ENCODE data around the gene CCSER1. TPM values are rescaled to one million over a fixed set of nuclear protein-coding genes. Genes with fewer than 3 reads are reported as not detected.

CCSER1 gene
- total and polyA plus RNA-seq, 2 donors (not counting 1 experiment from before 2014, with no cell fraction given): 10.7 to 39.5 TPM

DNA sequence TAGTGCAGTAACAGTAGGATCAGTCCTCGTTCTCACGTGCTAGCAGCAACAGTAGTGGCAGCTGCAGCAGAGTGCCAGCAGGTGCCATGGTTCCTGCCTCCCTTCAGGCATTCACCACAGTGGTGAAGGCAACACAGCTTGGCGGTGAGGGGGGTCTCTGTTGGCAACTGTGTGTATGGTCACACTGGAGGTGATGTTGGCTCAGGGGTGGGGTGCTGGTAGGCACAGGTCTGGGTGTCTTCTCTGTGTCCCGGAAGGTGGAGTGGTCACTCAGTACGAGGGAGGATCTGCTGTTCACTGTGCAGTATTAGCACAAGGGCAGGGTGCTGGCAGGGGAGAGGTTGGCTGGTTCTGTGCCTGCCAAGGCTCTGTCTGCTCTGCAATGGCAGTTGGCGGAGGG lies 671.8 kb downstream of the CCSER1 start:
- intact Hi-C loops (cut with micrococcal nuclease): no loop called here
- Mint-ChIP-seq H3K27ac (no peak overlapping the region), H3K4me1 (peaks cover 4% of the 10 kb centered on the region), H3K4me3 (no peak overlapping the region), H3K9me3 (ENCODE audit: insufficient read depth) (peaks cover 9% of the 10 kb centered on the region), H3K27me3 (no peaks in the 10 kb centered on the region)
- ChIA-PET POLR2A (no interaction called here), CTCF (no interaction called here)
- H3K4me3 ChIP-seq (ENCODE audit: control extremely low read depth in 1 of 5, extremely low read depth in 1 of 5, insufficient read depth in 1 of 5, low read depth in 2 of 5, low read length in 4 of 5): no peak overlapping the region
- H4K20me1 ChIP-seq (ENCODE audit: control insufficient read depth, insufficient read depth, low read length, poor library complexity, severe bottlenecking): no peaks in the 10 kb centered on the region
- peaks cover 3 to 17% (median 11%) of the 10 kb centered on the region in 3 donors for H3K9me3 ChIP-seq (ENCODE audit: control extremely low read depth in 1 of 3, control insufficient read depth in 2 of 3, insufficient read depth in 1 of 3, low read length in 2 of 3)
- H2AFZ ChIP-seq (ENCODE audit: insufficient read depth, low read depth, low read length, poor library complexity, severe bottlenecking): no peak overlapping the region
- no peak overlapping the region for H3K4me2 ChIP-seq (replicated peaks; ENCODE audit: low read depth, low read length, poor library complexity, severe bottlenecking)
- H3K27ac ChIP-seq (ENCODE audit: low read length in 2 of 2): no peak overlapping the region
- no peaks in the 10 kb centered on the region for H3K4me1 ChIP-seq (ENCODE audit: control insufficient read depth in 2 of 2, insufficient read depth in 2 of 2, low read length in 2 of 2)
- H3K27me3 ChIP-seq (replicated peaks in 1 of 4; ENCODE audit: control extremely low read depth in 1 of 4, control insufficient read depth in 3 of 4, insufficient read depth in 4 of 4, low read length in 3 of 4): no peaks in the 10 kb centered on the region
- TF ChIP-seq, protein P1, sequence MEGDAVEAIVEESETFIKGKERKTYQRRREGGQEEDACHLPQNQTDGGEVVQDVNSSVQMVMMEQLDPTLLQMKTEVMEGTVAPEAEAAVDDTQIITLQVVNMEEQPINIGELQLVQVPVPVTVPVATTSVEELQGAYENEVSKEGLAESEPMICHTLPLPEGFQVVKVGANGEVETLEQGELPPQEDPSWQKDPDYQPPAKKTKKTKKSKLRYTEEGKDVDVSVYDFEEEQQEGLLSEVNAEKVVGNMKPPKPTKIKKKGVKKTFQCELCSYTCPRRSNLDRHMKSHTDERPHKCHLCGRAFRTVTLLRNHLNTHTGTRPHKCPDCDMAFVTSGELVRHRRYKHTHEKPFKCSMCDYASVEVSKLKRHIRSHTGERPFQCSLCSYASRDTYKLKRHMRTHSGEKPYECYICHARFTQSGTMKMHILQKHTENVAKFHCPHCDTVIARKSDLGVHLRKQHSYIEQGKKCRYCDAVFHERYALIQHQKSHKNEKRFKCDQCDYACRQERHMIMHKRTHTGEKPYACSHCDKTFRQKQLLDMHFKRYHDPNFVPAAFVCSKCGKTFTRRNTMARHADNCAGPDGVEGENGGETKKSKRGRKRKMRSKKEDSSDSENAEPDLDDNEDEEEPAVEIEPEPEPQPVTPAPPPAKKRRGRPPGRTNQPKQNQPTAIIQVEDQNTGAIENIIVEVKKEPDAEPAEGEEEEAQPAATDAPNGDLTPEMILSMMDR (IDR thresholded peaks at IDR 0.05): no peak
- TF ChIP-seq EZH2 (IDR thresholded peaks at IDR 0.05; ENCODE audit: borderline replicate concordance, insufficient read depth, low read depth, low read length, poor library complexity, severe bottlenecking): no peak
- ATAC-seq (ENCODE audit: low read depth) (no peak), DNase-seq (no peak)
- no peaks in the 10 kb centered on the region for H3K36me3 ChIP-seq (replicated peaks in 1 of 2; ENCODE audit: control extremely low read depth in 1 of 2, control insufficient read depth in 1 of 2, extremely low read depth in 1 of 2, insufficient read depth in 2 of 2, low read length in 1 of 2)
- H3K79me2 ChIP-seq (ENCODE audit: control insufficient read depth, insufficient read depth, low read length): no peaks in the 10 kb centered on the region
- no peak overlapping the region for H3K9ac ChIP-seq (ENCODE audit: low read length)
- WGBS (ENCODE audit: insufficient coverage): 93% methylated on average over 6 of the region's 6 CpGs

DNA sequence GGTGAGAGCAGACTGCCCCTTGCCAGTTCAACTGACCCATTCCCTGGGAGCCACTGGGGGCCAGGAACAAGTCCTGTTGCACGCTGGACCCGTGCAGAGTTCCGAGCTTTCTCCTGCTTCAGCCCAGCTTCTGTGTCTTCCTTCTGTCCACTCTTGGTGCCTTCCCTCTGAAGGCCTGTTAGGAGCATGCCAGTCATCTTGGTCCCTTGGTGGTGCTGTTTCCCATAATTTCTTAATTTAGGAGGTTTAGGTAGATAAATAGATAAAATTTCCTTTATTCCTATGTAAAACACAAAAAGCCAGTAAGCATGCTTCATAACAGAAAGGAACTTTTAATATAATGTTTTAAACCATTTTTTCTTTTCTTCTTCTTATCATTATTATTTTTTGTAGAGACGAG lies 672.7 kb downstream of the CCSER1 start:
- no peak overlapping the region for H3K4me3 Mint-ChIP-seq
- peaks cover 9% of the 10 kb centered on the region for H3K9me3 Mint-ChIP-seq (ENCODE audit: insufficient read depth)
- ATAC-seq (ENCODE audit: low read depth) (no peak), DNase-seq (no peak)
- no peak overlapping the region for H3K27ac ChIP-seq (ENCODE audit: low read length in 2 of 2)
- no peak overlapping the region for H3K4me2 ChIP-seq (replicated peaks; ENCODE audit: low read depth, low read length, poor library complexity, severe bottlenecking)
- no peaks in the 10 kb centered on the region for H3K4me1 Mint-ChIP-seq
- H3K9ac ChIP-seq (ENCODE audit: low read length): no peak overlapping the region
- WGBS (ENCODE audit: insufficient coverage): no CpG with 5 or more reads among the region's 4 CpGs
- no peaks in the 10 kb centered on the region for H4K20me1 ChIP-seq (ENCODE audit: control insufficient read depth, insufficient read depth, low read length, poor library complexity, severe bottlenecking)
- no peaks in the 10 kb centered on the region for H3K36me3 ChIP-seq (replicated peaks in 1 of 2; ENCODE audit: control extremely low read depth in 1 of 2, control insufficient read depth in 1 of 2, extremely low read depth in 1 of 2, insufficient read depth in 2 of 2, low read length in 1 of 2)
- peaks cover 3 to 16% (median 11%) of the 10 kb centered on the region in 3 donors for H3K9me3 ChIP-seq (ENCODE audit: control extremely low read depth in 1 of 3, control insufficient read depth in 2 of 3, insufficient read depth in 1 of 3, low read length in 2 of 3)
- H3K27me3 Mint-ChIP-seq: no peaks in the 10 kb centered on the region
- no peak overlapping the region for H3K27ac Mint-ChIP-seq
- CTCF ChIA-PET: no interaction called here
- TF ChIP-seq EZH2 (IDR thresholded peaks at IDR 0.05; ENCODE audit: borderline replicate concordance, insufficient read depth, low read depth, low read length, poor library complexity, severe bottlenecking): no peak
- TF ChIP-seq, protein P1 (IDR thresholded peaks at IDR 0.05): no peak
- no peaks in the 10 kb centered on the region for H3K27me3 ChIP-seq (replicated peaks in 1 of 4; ENCODE audit: control extremely low read depth in 1 of 4, control insufficient read depth in 3 of 4, insufficient read depth in 4 of 4, low read length in 3 of 4)
- intact Hi-C loops (cut with micrococcal nuclease): no loop called here
- no peak overlapping the region for H3K4me3 ChIP-seq (ENCODE audit: control extremely low read depth in 1 of 5, extremely low read depth in 1 of 5, insufficient read depth in 1 of 5, low read depth in 2 of 5, low read length in 4 of 5)
- POLR2A ChIA-PET: no interaction called here
- no peaks in the 10 kb centered on the region for H3K79me2 ChIP-seq (ENCODE audit: control insufficient read depth, insufficient read depth, low read length)
- H2AFZ ChIP-seq (ENCODE audit: insufficient read depth, low read depth, low read length, poor library complexity, severe bottlenecking): no peak overlapping the region
- no peaks in the 10 kb centered on the region for H3K4me1 ChIP-seq (ENCODE audit: control insufficient read depth in 2 of 2, insufficient read depth in 2 of 2, low read length in 2 of 2)

Measured in B cell (primary cell).